GM10266 (cell line): ENCODE measurements around the gene KIAA1328.

Experiments
- DNase-seq: peaks from one replicate; pipeline ENCODE4 v3.0.0; 2012; ENCODE audit errors: extremely low spot score
- TF ChIP-seq, protein P1 (sequence below): IDR thresholded peaks from 2 replicates; pipeline ENCODE4 v1.5.1; 2012; ENCODE audit warnings: mild to moderate bottlenecking, low read depth; ENCODE audit not compliant: control insufficient read depth, insufficient read depth; ENCODE audit errors: missing control alignments

The KIAA1328 gene

DNA sequence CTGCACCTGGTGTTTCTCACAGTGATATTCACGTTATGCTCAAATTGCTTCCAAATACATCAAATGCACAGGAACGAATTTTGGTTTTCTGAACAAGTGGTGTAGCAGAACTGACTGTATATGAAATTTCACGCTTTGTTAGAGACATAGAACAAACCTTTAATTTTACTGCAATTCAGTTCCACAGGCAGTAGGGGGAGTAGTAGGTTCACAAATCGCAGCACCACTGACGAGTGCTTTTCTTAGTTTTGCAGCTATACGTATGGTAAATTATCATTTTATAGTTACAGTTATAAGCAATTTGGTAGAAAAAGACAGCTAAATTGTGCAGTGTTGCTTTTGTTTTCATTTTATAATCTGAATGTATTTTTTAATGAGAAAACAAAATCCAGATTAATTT, 113.3 kb downstream of the KIAA1328 start:
- peak; percentile 28 for DNase-seq
- TF ChIP-seq, protein P1, sequence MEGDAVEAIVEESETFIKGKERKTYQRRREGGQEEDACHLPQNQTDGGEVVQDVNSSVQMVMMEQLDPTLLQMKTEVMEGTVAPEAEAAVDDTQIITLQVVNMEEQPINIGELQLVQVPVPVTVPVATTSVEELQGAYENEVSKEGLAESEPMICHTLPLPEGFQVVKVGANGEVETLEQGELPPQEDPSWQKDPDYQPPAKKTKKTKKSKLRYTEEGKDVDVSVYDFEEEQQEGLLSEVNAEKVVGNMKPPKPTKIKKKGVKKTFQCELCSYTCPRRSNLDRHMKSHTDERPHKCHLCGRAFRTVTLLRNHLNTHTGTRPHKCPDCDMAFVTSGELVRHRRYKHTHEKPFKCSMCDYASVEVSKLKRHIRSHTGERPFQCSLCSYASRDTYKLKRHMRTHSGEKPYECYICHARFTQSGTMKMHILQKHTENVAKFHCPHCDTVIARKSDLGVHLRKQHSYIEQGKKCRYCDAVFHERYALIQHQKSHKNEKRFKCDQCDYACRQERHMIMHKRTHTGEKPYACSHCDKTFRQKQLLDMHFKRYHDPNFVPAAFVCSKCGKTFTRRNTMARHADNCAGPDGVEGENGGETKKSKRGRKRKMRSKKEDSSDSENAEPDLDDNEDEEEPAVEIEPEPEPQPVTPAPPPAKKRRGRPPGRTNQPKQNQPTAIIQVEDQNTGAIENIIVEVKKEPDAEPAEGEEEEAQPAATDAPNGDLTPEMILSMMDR, result peak; percentile 68

GRCh38 chr18:36947820-36948348, 119.0 kb downstream of the KIAA1328 start:
- TF ChIP-seq, protein P1, result no peak
- no peak for DNase-seq

- TF ChIP-seq, protein P1, result no peak
Observed at GRCh38 chr18:36950282-36950681, 121.4 kb downstream of the KIAA1328 start.

DNA sequence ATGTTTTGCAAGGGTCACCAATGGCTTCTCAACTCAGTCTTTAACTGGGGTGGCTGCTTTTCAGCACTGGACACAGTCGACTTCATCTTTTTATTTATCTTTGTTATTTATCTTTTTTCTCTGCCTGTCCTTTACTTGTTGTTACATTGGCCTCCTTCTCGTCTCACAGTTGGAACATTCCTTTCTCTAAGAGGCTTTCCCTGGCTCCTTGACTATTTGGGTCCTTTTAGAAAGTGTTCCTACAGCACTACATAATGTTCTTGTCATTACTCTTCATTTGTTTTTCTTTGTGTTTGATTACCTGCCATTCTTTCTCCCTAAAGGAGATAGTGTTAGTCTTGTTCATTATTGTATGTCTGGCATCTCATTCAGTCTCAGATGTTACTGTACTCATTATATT, 122.0 kb downstream of the KIAA1328 start:
- DNase-seq, result no peak
- TF ChIP-seq, protein P1, result no peak

More at GRCh38 chr18:36950282-36950681, 121.4 kb downstream of the KIAA1328 start:
- no peak for DNase-seq

DNA sequence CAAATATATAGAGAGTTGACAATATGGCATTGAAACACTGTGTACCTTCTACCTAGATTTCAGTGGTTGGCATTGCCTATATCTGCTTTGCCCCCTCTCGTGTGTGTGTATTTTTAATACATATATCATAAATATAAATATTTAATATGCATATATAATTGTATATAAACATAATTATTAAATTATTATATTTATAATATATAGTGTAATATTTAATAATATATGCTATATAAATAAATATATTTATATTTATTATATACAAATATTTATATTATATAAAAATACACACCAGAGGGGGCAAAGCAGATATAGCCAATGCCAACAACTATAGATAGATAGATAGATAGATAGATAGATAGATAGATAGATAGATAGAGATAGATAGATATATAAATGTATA, 124.1 kb downstream of the KIAA1328 start:
- TF ChIP-seq, protein P1, result no peak
- no peak for DNase-seq

DNA sequence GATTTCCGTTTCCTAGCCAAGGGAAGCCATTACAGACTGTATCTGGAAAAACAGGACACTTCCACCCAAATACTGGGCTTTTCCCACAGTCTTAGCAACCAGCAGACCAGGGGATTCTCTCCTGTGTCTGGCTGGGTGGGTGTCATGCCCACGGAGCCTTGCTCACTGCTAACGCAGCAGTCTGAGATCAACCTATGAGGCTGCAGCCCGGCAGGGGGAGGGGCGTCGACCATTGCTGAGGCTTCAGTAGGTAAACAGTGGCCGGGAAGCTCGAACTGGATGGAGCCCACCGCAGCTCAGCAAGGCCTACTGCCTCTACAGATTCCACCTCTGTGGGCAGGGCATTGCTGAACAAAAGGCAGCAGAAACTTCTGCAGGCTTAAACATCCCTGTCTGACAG, 131.1 kb downstream of the KIAA1328 start:
- TF ChIP-seq, protein P1, result no peak
- no peak for DNase-seq

- no peak for DNase-seq
- TF ChIP-seq, protein P1, result no peak
Observed at GRCh38 chr18:36963464-36963863, 134.5 kb downstream of the KIAA1328 start.
